ENCODE results near the gene CETN1.

The CETN1 gene

GRCh38 chr18:580154-580553, at the start of gene CETN1:
Gene CETN1, plus strand, starts transcription at chr18:580380. Its CDS starts 29 bp downstream, at chr18:580409.
- no peak for DNase-seq

- DNase-seq, result no peak
These were observed 48.2 kb upstream of the CETN1 start for GRCh38 chr18:532018-532417.

GRCh38 chr18:532632-533031, 47.5 kb upstream of the CETN1 start:
- DNase-seq, result no peak

- no peak for DNase-seq
These were observed 46.1 kb upstream of the CETN1 start for GRCh38 chr18:533995-534601.

GRCh38 chr18:543447-544078, 36.6 kb upstream of the CETN1 start:
- no peak for DNase-seq

- no peak for DNase-seq
These were observed 30.2 kb upstream of the CETN1 start for GRCh38 chr18:549967-550366.

GRCh38 chr18:551404-552061, 28.6 kb upstream of the CETN1 start:
- DNase-seq, result no peak

- DNase-seq, result no peak
These were observed 24.3 kb upstream of the CETN1 start for GRCh38 chr18:555705-556457.

- DNase-seq, result no peak
These were observed 15.2 kb upstream of the CETN1 start for GRCh38 chr18:564708-565561.

GRCh38 chr18:565562-566061, 14.6 kb upstream of the CETN1 start:
- no peak for DNase-seq

GRCh38 chr18:567122-567521, 13.1 kb upstream of the CETN1 start:
- no peak for DNase-seq

- DNase-seq, result no peak
These were observed 11.4 kb upstream of the CETN1 start for GRCh38 chr18:568731-569130.

- DNase-seq, result no peak
These were observed 9.9 kb upstream of the CETN1 start for GRCh38 chr18:570256-570655.

GRCh38 chr18:570697-571096, 9.5 kb upstream of the CETN1 start:
- no peak for DNase-seq

- no peak for DNase-seq
These were observed 7.9 kb upstream of the CETN1 start for GRCh38 chr18:572091-572830.

GRCh38 chr18:572831-573289, 7.3 kb upstream of the CETN1 start:
- no peak for DNase-seq

- no peak for DNase-seq
These were observed 6.8 kb upstream of the CETN1 start for GRCh38 chr18:573385-573784.

- no peak for DNase-seq
These were observed 5.9 kb upstream of the CETN1 start for GRCh38 chr18:574149-574860.

- DNase-seq, result no peak
These were observed 5.1 kb upstream of the CETN1 start for GRCh38 chr18:574865-575645.

- no peak for DNase-seq
These were observed 3.3 kb upstream of the CETN1 start for GRCh38 chr18:576924-577323.

Data from C1 segment of cervical spinal cord (tissue), 14 donors.